ENCODE data around the gene LRRC75A.
"Not testable (repeated sequence)": the region's sequence is repeated elsewhere in the genome, so short reads cannot be mapped to it uniquely, and the experiment has no call there.

LRRC75A gene

DNA sequence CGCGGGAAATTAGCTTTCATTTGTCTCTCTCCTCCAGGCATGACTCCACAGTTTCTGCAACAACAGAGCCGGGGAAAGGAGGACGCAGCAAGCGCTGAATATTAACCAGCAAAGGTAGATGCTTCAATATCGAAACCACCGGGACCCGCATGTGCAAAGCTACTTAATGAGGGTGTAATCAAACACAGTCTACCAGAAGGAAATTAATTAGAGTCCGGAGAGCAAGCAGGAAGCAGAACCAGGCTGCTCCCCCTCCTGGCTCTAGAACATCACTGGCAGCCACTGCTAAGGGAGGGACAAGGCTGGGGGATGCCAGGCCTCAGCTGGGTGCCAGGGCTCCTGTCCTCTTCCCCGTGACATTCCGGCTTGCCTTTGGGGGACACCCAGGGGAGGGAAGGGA, 21.7 kb downstream of the LRRC75A start:
- DNase-seq = no peak

DNA sequence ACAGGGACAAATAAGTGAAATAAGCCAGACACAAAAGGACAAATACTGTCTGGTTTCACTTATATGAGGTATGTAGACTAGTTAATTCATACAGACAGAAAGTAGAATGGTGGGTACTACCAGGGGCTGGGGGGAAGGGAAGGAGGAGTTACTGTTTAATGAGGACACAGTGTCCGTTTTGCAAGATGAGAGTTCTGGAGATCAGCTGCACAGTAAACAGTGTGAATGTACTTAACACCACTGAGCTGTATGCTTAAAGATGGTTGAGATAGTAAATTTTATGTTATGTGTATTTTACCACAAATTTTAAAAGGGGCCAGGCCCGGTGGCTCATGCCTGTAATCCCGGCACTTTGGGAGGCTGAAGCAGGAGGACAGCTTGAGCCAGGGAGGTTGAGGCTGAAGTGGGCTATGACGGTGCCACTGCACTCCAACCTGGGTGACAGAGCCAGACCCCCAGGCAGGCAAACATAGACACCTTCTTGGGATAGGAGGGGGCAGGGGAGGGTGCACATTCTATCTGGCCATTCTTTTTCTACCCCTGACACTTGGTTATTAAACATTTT, 23.5 kb downstream of the LRRC75A start:
- no peak for DNase-seq

DNA sequence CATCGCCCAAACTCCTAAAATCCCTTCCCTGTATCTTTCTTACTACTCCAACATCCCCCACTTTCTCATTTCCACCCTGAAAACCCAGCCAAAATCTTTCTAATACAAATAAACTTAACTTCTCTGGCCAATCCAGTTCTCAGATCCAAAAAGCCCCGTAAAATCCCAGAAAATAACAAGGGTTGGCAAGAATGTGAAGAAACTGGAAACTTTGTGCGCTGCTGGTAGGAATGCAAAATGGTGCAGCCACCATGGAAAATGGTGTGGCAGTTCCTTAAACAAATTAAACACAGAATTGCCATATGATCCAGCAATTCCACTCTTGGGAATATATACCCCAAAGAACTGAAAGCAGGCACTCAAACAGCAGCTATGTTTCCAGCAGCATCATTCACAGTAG, 24.1 kb downstream of the LRRC75A start:
- no peak for DNase-seq

DNA sequence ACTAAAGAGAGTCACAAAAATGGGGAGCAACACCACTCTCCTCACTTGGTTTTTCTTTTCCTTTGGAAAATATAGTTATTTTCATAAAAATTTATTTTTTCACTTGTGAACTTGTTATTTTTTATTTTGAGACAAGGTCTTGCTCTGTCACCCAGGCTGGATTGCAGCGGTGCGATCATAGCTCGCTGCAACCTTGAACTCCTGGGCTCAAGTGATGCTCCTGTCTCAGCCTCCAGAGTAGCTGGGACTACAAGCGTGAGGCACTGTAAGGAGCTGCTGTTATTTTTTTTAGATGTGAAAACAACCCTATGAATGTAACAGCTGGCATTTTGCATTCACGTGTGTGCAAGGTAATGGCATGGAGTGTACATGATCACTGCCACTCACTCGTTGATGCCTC, 24.9 kb downstream of the LRRC75A start:
- DNase-seq = no peak

DNA sequence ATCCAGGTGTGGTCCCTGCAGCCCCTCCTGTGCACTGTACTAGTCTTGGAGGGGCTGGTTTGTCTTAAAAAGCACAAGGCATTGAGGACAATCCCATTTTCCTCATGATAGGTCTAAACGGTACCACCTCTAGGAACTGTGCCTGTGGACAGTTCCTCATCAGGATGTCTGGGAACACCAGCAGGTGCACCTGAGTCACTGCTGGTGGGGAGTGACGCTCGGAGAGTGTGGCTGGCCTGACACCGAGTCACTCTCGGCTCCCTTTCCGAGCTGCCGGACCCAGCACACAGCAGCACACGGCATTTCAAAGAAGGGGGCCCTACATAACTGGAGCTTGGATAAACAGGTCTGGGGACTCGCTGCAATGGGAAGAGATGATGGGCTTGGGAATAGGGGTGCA, 25.6 kb downstream of the LRRC75A start:
- no peak for DNase-seq

DNA sequence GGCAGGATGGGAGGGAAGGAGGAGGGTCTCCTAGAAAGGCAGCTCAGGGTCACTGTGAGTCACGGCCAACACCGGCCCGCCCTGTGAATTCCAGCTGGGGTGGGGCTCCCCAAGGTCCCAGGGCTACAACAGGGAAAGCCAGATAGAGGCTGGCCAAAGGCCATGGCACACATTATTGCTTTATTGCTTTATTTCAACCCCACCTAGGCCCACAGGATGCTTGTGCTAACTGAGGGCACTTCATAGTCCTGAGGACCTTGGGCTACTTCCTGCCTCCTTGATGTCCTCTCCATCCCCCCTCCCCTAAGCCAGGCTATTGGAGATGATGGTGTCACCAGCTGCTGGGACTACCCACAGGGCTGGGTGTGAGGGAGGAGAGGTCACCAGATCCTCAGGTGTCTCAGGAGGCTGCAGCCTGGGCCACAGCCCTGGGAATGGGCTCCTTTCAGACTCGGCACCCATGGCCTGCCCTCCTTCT, 26.1 kb downstream of the LRRC75A start:
- DNase-seq = no peak

DNA sequence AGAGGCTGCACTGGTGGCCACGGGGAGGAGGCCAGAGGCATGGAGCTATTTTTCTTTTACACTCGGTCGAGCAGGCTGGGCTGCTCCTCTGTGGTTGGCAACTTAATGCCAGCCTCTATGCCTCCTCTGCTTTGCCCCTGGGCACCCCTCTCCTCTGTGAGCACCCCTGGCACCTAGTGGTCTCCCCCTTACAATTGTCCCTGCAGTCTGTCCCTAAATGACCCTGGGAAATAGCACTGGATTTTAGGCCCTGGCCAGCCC, 27.0 kb downstream of the LRRC75A start:
- no peak for DNase-seq

DNA sequence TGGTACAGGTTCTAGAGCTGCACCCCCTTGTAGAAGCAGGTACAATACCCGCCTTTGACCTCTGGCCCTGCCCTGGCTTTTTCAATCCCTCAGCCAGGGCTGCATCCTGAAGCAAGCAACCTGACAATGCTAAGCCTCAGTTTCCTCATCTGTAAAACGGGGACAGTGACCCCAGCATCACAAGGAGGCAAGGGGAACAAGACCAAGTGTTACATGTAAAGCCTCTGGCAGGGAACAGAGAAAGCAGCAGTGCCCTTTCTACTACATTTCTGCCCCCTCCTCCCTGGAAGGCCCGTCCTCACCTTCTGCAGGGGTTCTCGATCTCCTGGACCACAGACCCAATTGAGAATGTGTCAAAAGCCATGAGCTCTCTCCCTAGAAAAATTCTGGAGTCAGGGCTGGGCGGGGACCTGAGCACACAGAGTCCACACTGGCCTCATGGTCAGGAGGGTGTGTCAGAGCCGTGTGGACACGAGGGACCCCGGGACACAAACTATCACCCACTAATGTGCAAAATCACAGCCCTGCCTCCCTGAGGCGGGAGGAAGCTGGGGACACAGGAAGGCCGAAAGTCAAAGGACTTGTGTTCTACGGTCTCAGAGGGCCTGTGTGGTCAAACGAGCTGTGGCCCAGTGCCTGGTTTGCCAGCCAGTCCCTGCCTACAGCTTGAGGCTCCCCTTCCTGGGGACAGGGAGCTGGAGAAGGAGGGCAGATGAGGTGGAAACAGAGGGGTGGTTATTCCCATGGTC, 27.5 kb downstream of the LRRC75A start:
- DNase-seq = no peak

DNA sequence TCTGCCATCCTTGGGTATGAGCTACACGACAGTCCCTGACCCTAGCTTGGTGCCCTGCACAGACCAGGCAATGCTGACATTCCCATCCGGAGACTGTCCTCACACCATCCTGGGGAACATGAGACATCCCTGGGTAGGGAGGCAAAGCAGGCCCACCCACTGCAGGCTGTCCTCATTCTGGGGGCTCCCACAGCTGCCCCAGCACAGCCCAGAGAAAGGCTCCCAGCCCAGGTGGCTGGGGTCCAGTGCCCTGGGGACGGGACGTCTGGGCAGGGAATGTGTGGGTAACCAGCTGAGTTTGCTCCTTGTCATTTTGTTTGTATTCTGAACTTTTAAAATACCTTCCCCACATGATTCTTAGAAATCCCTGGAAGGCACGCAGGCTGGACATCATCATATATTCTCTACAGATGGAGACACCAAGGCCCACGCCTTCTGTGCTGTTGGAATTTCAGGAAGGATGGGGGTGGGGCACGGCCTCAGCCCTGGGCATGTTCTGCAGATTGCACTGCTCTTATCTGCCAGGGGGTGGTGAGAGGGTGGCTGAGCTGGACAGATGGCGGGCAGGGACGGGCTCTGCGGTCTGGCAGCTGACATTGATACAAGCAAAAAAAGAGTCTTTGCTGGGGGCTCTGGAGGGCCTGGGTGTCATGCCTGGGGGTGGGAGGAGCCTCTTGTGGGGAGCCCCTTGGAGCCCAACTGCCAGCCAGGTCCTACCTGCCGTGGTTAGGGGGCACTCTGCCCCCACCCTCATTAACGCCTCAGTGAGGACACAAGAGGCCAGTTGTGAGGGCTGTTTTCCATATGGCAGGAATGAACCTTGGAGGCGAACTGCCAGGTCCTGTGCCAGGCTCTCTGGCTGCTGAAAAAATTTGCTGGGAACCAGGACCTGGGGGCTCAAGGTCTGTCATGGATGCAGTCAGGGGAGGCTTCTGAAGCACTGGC, 28.4 kb downstream of the LRRC75A start:
- no peak for DNase-seq

DNA sequence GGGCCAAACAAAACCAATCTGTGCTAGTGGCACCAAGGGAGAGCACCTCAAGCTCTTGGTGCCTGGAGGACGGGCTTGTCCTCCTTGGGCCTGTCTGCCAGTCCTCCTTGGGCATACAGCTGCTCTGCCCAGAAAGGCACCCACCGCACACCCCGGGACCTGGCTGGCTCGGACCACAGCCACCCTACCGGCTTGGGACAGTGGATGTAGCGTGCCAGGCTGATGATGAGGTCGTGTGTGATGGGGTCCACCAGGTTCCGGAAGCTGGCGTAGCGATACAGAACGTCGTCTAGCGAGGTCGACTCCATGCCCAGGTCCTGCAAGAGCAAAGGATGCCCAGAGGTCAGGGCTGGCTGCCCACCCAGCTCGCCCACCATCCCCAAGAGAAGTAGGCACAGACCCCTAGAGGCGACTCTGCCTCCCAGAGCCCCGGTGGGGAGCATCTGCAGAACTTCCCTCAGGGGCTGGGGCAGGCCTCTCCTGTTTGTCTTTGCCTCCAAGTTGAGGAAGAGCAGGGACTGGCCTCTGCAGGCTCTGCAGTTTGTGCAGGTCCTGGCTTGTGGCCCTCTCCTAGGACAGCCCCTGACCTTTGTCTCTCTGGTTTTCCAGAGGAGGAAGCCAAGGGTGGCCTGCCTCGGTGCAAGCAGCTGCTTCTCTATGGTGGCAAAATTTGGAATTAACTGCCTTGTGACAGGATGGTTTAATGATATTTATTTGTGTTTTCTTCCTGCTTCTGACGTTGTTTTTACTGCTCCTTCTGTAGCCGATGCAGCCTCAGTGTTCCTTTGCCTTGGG, 29.7 kb downstream of the LRRC75A start:
- no peak for DNase-seq

DNA sequence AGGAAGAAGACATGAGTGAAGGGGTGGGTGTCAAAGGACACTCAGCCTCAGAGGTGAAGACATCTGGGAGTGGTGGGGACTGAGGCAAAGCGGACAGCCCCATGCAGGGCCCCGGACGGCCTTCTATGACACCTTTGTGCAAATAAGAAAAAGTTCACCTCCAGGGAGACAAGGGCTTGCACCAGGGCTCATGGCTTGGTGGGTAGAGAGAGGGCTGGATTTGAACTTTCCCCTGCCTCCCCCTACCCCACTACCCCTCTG, 30.5 kb downstream of the LRRC75A start:
- no peak for DNase-seq

DNA sequence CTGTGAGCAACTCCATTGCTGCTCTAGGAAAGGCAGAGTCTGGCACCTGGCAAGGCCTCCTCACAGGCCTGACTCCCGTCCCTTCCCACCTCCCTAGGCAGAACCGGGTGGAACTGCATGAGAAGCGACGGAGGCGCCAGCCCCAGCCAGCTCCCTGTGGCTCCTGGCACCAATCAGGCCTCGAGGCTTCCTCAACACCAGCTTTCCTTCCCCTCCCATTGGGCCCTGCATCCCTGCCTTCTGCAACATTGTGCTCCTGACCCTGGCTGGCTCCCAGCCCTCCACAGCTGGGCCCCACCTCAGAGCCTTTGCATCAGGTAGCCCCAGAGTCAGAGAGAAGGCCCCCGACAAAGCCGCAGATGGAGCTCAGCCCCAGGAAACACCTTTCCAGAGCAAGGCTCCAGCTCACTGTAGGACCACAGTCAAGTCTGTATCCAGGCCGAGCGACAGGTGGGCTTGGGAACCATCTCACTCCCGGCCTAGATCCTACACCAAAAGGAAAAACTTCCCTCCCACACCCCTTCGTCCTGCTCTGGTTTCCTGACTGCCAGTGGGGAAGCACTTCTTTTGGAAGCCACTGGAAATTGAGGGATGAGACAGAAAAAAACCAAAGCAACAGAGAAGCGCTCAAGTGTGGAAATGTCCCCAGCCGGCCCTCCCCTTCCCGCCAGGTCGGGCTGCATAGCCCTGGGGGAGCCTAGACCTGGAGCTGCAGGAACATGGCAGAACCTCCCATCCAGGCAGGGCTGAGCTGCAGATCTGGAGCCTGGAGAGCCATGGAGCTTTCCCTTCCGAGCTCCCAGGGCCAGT, 31.0 kb downstream of the LRRC75A start:
- no peak for DNase-seq

DNA sequence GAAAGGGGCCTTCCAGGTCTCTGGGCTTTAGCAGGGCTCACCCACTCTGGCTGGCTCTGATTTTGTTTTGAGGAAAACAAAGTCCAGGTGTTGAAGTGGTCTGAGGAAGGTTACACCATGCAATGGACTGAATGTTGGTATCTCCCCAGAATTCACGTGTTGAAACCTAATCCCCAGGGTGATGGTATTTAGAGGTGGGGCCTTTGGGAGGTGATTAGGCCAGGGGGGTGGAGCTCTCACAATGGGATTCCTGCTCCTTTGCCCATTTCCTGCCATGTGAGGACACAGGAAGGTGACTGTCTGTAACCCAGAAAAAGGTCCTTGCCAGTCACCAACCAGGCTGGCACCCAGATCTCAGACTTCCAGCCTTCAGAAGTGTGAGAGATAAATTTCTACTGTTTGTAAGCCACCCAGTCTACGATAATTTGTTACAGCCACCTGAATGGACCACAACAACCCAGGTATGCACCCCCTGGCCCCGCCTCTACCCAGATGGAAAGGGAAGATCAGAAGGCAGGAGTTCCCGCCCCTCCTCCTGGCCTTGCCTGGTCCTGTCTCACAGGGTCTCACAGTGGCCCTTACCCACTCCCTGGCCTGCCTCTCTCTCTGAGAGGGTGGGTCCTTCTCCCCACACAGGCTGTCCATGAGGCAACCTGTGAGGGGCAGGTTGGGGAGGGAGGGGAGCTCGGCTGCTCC, 32.0 kb downstream of the LRRC75A start:
- DNase-seq = no peak

DNA sequence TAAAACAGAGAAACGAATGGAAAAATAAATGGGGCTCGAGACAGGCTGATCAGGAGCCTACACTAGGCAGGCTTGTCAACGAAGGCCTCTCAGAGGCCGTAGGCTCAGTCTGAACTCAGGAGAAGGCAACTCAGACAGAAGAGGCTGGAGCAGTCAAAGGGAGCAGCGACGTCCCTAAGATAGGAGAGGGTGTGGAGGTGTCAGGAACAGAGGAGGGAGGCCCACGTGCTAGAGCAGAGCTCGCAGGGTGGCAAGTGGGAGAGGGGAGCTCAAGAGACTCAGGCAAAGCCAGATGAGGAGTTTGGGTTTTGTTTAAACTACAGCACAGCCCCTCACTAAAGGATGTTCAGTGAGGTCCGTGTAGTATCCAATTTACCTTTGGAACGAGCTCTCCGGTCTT, 32.7 kb downstream of the LRRC75A start:
- DNase-seq = no peak

DNA sequence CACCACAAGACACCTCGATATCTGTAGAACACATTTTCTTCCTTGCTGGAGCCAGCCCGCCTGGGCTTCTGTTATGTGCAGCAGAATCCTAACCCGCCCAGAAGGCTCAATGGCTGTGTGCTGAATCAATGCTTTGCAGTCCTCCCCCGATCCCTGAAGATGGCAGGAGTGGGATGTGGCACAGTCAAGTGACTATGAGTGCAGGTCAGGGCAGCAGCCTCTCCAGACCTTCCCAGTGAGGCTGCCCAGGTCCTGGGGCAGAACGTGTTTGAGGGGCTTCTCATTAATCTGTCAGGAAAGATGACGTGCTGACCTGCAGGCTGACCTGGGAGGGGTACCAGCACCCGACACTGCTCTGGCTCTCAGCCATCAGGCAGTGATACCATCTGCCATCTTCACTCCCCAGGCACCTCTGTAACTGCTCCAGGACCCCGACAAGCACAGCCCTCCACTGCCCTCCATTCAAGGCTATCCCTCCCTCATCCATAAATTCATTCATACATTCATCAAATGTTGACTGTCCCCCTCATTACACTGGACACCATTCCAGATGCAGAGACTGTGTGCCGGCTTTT, 35.2 kb downstream of the LRRC75A start:
- DNase-seq = no peak

DNA sequence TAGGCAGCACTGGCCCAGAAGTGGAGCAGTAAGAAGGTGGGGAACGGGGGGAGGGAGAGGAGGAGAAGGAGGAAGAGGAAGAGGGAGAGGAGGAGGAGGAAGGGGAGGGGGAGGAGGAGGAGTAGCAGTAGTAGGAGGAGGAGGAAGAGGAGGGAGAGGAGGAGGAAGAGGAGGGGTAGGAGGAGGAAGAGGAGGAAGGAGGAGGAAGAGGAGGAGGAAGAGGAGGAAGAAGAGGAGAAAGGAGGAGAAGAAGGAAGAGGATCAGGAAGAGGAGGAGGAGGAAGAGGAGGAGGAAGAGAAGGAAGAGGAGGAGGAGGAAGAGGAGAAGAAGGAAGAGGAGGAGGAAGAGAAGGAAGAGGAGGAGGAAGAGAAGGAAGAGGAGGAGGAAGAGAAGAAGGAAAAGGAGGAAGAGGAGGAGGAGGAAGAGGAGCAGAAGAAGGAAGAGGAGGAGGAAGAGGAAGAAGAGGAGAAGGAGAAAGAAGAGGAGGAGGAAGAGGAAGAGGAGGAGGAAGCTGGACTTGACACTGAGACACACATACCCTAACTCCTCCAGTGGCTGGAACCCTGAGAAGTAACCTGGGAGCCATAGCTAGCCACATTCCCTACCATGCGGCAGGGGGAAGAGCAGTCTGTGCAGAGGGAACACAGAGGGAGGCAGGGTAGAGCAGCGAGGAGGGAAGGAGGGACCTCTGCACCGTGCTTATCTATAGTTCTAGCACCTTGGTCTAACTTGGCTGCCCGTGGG, 35.8 kb downstream of the LRRC75A start:
- DNase-seq = no peak

DNA sequence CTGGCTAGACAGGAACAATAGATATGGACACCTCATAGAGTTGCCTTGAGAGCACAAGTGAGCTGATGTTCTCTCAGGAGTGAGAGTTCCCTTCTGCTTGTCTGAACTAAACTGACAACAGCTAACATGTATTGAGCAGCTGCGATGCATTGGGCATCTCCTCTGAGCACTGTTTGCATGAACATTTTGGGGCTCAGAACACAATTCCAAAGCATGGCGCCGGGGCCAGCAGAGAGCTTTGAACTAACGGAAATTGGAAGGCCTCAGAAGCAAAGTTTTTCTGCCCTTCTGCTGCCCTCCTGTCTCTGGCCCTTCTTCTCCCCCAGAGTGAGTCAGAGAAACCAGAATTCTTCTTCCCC, 38.5 kb downstream of the LRRC75A start:
- no peak for DNase-seq

DNA sequence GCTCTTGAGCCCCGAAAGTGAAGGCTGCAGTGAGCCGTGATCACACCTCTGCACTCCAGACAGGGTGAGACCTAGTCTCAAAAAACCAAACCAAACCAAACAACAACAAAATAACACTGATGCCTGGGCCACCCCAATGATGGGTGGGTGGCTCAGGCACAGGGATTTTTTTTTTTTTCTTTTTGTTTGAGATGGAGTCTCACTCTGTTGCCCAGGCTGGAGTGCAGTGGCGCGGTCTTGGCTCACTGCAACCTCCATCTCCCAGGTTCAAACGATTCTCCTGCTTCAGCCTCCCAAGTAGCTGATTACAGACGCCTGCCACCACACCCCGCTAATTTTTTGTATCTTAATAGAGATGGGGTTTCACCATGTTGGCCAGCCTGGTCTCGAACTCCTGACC, 39.7 kb downstream of the LRRC75A start:
- DNase-seq = not testable (repeated sequence)

DNA sequence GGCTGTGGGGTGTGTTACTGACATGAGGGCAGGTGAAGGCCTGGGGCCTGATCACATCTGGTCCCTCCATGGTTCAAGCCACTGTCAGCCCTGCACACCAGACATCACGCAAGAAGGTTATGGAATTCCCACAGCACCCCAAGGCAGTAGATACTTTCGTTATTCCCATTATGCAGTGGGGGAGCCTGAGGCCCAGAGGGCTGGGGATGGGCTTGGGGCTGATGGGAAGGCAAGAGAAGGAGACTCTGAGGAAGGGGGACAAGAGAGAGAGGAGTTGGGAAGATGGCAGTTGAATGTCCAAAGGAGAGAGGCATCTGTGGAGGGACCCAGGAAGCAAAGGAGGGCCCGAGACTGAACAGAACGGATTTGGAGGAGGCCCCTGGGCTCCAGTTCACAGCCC, 42.0 kb downstream of the LRRC75A start:
- DNase-seq = no peak

DNA sequence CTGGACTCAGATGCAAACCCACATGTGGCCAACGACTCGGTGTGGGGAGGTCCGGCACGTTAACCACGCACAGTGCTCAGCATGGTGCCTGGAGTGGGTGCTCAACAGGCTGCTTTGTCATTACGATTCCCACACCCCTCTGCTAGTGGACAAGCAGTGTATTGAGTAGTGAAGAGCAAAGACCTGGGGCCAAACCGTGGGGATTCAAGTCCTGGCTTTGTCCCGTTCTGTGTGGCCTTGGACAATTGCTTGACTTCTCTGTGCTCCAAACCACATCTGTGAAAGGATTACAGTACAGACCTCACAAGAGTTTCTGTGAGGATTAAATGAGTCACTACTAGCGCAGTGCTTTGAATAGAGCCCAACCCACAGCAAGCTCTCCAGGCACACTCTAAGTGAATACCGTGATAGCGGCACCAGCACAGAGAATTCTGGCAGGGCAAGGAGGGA, 42.8 kb downstream of the LRRC75A start:
- no peak for DNase-seq

DNA sequence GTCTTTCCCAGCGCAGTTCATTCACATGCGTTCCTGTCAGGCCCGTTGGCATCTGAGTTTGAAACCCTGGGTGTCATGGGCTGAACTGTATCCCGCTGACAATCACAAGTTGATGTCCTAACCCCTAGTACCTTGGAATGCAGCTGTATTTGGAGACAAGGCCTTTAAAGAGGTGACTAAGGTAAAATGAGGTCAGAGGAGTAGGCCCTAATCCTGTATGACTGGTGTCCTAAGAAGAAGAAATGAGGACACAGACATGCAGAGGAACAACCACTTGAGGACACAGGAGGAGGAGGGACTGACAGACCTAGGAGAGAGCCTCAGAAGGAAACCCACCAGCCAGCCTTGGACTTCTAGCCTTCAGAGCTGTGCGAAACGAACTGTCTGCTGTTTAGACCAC, 43.5 kb downstream of the LRRC75A start:
- no peak for DNase-seq

Measured in T1000 (cell line).